Renal pelvis (tissue), 4 donors: ENCODE data around the gene ADARB2. TPM values are rescaled to one million over a fixed set of nuclear protein-coding genes. Genes with fewer than 3 reads are reported as not detected.

ENCODE experiments used
- DNase-seq: peaks from one replicate; pipeline ENCODE4 v3.0.0-alpha.2; 2013
- polyA plus RNA-seq, 3 donors: library from polyadenylated mRNA; unstranded; fragments of 120-200 nt; gene quantifications; one replicate each; pipeline ENCODE4 v1.2.1, GENCODE V29; 2013; ENCODE audit not compliant: insufficient read length in 3 of 3

The ADARB2 gene
- polyA plus RNA-seq, 3 donors: 0.62 to 3.0 (median 1.1) TPM

GRCh38 chr10:1736144-1736971, 967 bp downstream of the ADARB2 start:
- DNase-seq: no peak

GRCh38 chr10:1735562-1735961, 1.8 kb downstream of the ADARB2 start:
- no peak for DNase-seq

GRCh38 chr10:1734288-1734687, 3.0 kb downstream of the ADARB2 start:
- DNase-seq: no peak

DNA sequence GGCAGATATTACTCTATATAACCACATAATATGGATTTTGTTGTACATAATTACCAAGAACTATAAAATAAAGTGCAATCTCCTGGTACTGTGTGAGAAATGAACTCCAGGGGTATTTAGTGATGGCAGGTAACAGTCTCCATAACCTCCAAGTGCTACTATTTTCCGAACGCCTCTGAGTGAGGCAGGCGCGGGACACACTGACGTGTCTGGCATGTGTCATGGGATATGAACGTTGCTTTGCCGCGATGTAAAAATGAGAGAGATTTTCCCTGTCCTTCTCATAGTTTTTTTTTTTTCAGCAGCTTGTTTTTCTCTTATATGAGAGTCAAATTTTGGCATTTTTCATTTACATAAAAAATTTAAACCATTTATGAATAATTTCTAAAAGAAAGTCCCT, 3.6 kb downstream of the ADARB2 start:
- DNase-seq: no peak

DNA sequence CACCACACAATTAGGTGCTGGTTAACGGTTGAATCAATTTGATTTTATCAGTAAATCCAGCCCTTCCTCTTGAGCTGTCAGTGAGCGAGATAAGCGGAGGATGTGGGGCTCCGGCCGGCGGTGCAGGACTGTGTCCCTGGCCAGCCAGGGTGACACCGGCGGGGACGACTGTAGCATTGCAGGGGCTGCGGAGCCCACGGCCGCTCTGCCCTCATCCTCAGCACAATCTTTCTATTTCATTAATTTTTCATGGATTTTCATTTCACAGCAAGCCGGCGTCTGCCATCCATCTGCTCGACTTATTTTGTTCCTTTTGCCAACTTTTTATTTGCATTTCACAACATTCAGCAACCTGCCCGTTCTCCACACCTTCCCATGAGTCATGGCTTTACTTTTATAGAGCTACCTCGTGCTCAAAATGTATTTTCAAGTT, 4.7 kb downstream of the ADARB2 start:
- DNase-seq: no peak

DNA sequence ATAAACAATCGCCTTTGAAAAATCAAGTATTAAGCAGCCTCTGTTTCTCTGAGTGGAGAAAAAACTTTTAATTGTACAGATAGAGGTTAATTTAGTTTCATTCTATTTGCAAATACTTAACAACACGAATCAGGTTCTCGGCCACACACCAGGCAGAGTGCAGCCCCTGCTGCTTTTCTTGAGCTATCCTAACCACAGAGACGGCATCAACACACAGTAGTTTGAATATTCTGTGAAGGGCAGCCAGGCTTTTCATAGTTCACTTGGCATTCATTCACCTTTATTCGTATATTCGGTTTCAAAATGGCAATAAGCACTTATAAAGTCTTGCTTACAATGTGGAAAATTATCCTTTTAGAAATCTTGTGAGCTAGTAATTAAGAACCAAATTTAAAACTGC, 5.7 kb downstream of the ADARB2 start:
- no peak for DNase-seq

DNA sequence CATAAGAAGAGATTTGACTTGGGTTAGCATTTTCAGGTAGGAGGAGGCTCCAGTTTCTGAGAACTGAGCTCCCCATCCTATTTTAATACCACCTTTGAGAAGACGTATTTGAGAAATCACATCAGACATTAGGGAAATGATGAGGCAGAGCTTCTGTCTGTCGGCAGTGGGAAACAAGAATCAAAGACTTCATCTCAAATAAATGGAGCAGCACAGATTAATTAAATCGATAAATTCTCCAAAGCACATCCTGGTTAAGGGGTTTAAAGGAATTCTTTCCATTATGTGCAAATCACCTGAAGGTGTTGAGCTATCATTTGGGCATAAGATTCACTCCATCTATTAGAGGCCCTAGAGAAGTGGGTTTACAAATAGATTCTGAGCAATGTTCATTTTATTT, 7.6 kb downstream of the ADARB2 start:
- DNase-seq: no peak

GRCh38 chr10:1726861-1727260, 10.5 kb downstream of the ADARB2 start:
- no peak for DNase-seq

DNA sequence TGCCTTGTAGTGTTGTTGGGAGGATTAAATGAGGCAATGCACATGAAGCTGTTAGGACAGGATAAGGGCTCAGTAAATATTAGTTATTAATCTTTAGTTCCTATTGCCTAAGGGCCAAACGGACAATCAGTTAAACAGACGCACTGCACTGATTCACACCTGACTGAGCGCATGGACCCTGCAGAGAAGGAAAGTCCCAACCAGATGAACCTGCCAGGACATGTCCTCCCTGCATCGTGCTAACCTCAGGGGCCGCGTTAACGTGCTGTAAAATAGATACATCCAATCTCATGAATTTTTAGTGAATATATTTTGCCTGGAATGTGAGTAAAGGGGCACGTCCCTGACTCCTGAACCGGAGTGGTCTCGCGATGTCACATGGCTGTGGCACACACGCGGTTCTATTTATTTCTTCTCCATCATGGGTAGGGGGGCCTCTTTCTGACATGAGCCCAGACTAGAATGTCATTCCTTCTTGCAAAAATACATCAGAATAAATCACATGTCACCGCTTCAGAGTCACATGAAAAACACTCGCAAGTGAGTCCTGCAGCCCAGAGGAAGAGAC, 12.3 kb downstream of the ADARB2 start:
- no peak for DNase-seq

- DNase-seq: no peak
Measured at GRCh38 chr10:1716839-1717238, 20.5 kb downstream of the ADARB2 start.

GRCh38 chr10:1715821-1716220, 21.5 kb downstream of the ADARB2 start:
- DNase-seq: peak; percentile 4

DNA sequence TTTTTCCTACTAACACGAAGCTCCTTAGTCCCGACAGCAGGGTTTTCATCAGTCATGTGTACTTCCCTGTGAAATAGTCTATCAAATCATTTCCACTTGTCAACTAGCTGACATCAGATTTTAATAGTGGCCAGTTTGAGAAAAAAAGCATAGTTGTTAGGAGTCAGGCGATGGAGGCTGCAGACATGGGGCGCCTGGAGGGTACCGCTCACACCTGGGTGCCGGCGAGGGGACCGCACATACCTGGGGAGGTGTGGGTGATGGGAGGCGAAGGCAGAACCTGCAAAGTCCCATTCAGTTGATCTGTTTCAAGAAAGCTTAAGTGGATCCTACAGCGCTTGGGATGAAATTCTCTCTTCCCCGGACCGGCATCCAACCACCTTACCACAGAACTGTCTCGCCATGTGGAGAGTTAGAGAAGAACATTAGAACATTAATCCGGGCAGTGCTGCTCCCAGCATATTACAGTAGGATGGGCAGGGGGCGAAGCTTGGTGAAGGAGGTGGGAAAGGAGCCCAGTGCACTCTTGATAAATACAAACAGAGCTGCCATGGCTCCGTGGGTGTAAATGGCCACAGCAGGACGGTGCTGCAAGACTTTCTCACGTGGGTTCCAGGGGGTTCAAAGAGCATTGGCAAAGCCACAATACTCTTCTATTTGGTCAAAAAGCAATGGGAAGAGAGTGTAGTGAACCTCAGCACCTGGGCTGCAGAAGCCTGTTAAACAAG, 24.2 kb downstream of the ADARB2 start:
- DNase-seq: no peak

GRCh38 chr10:1712314-1712713, 25.0 kb downstream of the ADARB2 start:
- DNase-seq: no peak

GRCh38 chr10:1709161-1709560, 28.2 kb downstream of the ADARB2 start:
- peak; percentile 40 for DNase-seq

- DNase-seq: no peak
Measured at GRCh38 chr10:1708746-1709145, 28.6 kb downstream of the ADARB2 start.

DNA sequence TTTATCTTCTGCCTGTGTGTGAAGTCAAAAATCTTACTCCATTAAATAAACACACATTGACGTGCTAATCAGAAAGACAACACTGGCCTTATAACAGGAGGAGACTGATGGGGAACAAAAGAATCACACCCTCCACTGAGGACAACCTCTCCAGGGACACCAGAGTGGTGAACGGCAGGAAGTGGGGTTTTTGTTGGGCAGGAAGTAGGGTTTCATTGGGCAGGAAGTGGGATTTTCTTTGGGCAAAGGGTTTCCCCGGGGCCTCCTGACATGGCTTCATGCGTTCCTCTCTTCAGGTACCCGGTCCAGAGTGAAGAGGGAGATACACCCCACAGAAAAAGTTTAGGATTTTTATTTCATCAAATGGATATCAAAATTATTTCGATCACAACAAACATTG, 30.6 kb downstream of the ADARB2 start:
- DNase-seq: no peak

- no peak for DNase-seq
Measured at GRCh38 chr10:1706256-1706655, 31.1 kb downstream of the ADARB2 start.

GRCh38 chr10:1698185-1698584, 39.1 kb downstream of the ADARB2 start:
- DNase-seq: no peak

- no peak for DNase-seq
Measured at GRCh38 chr10:1696106-1696505, 41.2 kb downstream of the ADARB2 start.

DNA sequence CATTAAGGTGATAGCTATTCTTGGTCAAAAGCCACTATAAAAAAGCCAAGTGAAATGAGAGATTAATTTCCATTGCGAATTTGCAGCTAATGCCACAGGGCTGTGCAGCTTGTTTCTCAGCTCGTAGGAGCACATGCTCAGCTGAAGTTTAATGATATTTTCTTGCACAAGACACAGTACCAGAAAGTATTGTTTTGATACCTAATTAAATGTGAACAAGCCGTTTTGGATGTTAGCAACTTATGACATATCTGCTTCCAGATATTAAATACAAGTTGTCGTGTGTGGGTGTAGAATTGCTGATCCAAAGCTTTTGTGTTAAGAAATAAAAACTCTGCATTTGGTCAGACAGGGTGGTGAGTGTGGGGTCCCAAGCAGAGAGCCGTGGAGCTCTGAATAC, 47.2 kb downstream of the ADARB2 start:
- no peak for DNase-seq

GRCh38 chr10:1688531-1688930, 48.8 kb downstream of the ADARB2 start:
- DNase-seq: no peak

GRCh38 chr10:1687623-1688150, 49.6 kb downstream of the ADARB2 start:
- DNase-seq: no peak

GRCh38 chr10:1687190-1687589, 50.1 kb downstream of the ADARB2 start:
- no peak for DNase-seq
